Measurements from ENCODE around the gene SF3B2. TPM values are rescaled to one million over a fixed set of nuclear protein-coding genes. Genes with fewer than 3 reads are reported as not detected.

The SF3B2 gene
- polyA plus RNA-seq, 1 of the 3 experiments (the other 2 are of a cell fraction), result 128 TPM

GRCh38 chr11:66072518-66072917 lies 20.4 kb downstream of the SF3B2 start:
- Histone ChIP-seq H3K79me2 (ENCODE audit: insufficient read depth) (peaks cover 71% of the 10 kb centered on the region), H3K4me2 (peak overlapping the region; percentile 93), H3K9me3 (no peaks in the 10 kb centered on the region), H2AFZ (ENCODE audit: low read depth) (no peak overlapping the region), H3K27me3 (ENCODE audit: insufficient read depth) (no peaks in the 10 kb centered on the region), H3K9ac (0 out of 2 replicates have a peak overlapping the region, but pooled peaks have one; percentile 82), H3K9me2 (no peaks in the 10 kb centered on the region), H3F3A (replicated peaks; ENCODE audit: insufficient read depth) (peaks cover 37% of the 10 kb centered on the region), H4K20me1 (ENCODE audit: insufficient read depth) (peaks cover 30% of the 10 kb centered on the region), H3K36me3 (replicated peaks in 1 of 2; ENCODE audit: control insufficient read depth in 1 of 2, insufficient read depth in 2 of 2, low read length in 1 of 2) (peaks cover 35 to 36% of the 10 kb centered on the region in 2 experiments), H3K27ac (ENCODE audit: low read depth in 2 of 2, low read length in 1 of 2) (peak overlapping the region; percentile 64 to 94; a peak in 2 of 4 replicates), H3K4me3 (ENCODE audit: low read depth in 2 of 2, low read length in 1 of 2) (peak overlapping the region; percentile 83 to 85; a peak in 3 of 4 replicates), H3K4me1 (ENCODE audit: control insufficient read depth in 1 of 2, insufficient read depth in 2 of 2, low read depth in 1 of 2, low read length in 1 of 2) (peaks cover 20 to 30% of the 10 kb centered on the region in 2 experiments; a peak in 3 of 4 replicates)
- TF ChIP-seq EZH2phosphoT487 (IDR thresholded peaks at IDR 0.05; ENCODE audit: borderline replicate concordance, low read depth) (no peak), FOSL2 (IDR thresholded peaks at IDR 0.05; ENCODE audit: borderline replicate concordance, low read depth) (no peak), RAD21 (IDR thresholded peaks at IDR 0.05; ENCODE audit: low read length) (no peak), CHD2 (IDR thresholded peaks at IDR 0.05; ENCODE audit: low read length, partially characterized antibody) (no peak)
- DNase-seq, result no peak
- ChIA-PET CTCF (interaction anchor here (1.3 to 8.2 kb wide), 3 partner anchors 9 to 62 kb away, joined by 3 to 74 read pairs (median 71); no protein-coding TSS in a partner anchor), POLR2A (no interaction called here)
- 92% methylated on average over 8 of the region's 8 CpGs for WGBS (ENCODE audit: low lambda C conversion rate)

DNA sequence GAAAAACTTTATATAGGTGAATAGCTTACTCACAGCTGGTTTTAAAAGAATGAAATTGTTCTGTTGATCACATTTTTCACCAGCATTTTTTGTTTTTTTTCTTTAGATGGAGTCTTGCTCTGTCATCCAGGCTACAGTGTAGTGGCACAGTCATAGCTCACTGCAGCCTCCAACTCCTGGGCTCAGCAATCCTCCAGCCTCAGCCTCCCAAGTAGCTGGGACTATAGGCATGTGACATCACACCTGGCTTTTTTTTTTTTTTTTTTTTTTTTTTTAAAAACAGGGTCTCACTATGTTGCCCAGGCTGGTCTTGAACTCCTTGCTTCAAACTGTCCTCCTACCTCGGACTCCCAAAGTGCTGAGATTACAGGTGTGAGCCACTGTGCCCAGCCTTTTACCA lies 21.5 kb downstream of the SF3B2 start:
- ChIA-PET CTCF (interaction anchor here (1.0 to 8.2 kb wide), 2 partner anchors 11 to 61 kb away, joined by 3 to 74 read pairs; no protein-coding TSS in a partner anchor), POLR2A (no interaction called here)
- no peak for DNase-seq
- no peaks in the 10 kb centered on the region for H3K9me3 ChIP-seq
- peaks cover 16 to 24% of the 10 kb centered on the region in 2 experiments; a peak in 3 of 4 replicates for H3K4me1 ChIP-seq (ENCODE audit: control insufficient read depth in 1 of 2, insufficient read depth in 2 of 2, low read depth in 1 of 2, low read length in 1 of 2)
- H3K9ac ChIP-seq, result no peak overlapping the region
- no peak overlapping the region for H2AFZ ChIP-seq (ENCODE audit: low read depth)
- H3K27me3 ChIP-seq (ENCODE audit: insufficient read depth), result no peaks in the 10 kb centered on the region
- WGBS (ENCODE audit: low lambda C conversion rate), result 100% methylated on average over 1 of the region's 1 CpG
- no peak overlapping the region for H3K4me2 ChIP-seq
- H3K4me3 ChIP-seq (ENCODE audit: low read depth in 2 of 2, low read length in 1 of 2), result no peak overlapping the region
- peaks cover 35% of the 10 kb centered on the region for H3F3A ChIP-seq (replicated peaks; ENCODE audit: insufficient read depth)
- peaks cover 25 to 27% of the 10 kb centered on the region in 2 experiments for H3K36me3 ChIP-seq (replicated peaks in 1 of 2; ENCODE audit: control insufficient read depth in 1 of 2, insufficient read depth in 2 of 2, low read length in 1 of 2)
- H3K27ac ChIP-seq (ENCODE audit: low read depth in 2 of 2, low read length in 1 of 2), result no peak overlapping the region
- H4K20me1 ChIP-seq (ENCODE audit: insufficient read depth), result peaks cover 35% of the 10 kb centered on the region
- H3K9me2 ChIP-seq, result no peaks in the 10 kb centered on the region
- no peak for TF ChIP-seq MEF2A (IDR thresholded peaks at IDR 0.05; ENCODE audit: borderline replicate concordance, low read depth)
- TF ChIP-seq ZBTB33 (IDR thresholded peaks at IDR 0.05; ENCODE audit: borderline replicate concordance, low read depth), result no peak
- TF ChIP-seq, protein P1, sequence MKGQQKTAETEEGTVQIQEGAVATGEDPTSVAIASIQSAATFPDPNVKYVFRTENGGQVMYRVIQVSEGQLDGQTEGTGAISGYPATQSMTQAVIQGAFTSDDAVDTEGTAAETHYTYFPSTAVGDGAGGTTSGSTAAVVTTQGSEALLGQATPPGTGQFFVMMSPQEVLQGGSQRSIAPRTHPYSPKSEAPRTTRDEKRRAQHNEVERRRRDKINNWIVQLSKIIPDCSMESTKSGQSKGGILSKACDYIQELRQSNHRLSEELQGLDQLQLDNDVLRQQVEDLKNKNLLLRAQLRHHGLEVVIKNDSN (IDR thresholded peaks at IDR 0.05; ENCODE audit: borderline replicate concordance, low read depth), result no peak
- peaks cover 82% of the 10 kb centered on the region for H3K79me2 ChIP-seq (ENCODE audit: insufficient read depth)

DNA sequence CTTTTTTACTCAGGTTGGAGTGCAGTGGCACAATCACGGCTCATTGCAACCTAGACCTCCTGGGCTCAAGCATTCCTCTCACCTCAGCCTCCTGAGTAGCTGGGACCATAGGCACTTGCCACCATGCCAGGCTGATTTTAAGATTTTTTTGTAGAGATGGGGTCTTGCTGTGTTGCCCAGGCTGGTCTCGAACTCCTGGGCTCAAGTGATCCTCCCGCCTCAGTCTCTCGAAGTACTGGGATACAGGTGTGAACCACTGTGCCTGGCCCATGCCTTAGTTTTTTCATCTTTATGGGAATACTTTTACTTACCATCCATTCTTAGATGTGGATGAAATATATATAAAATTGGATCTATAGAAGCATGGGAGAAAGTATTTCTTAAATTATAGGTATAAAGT lies 23.1 kb downstream of the SF3B2 start:
- H3F3A ChIP-seq (replicated peaks; ENCODE audit: insufficient read depth), result peaks cover 26% of the 10 kb centered on the region
- WGBS (ENCODE audit: low lambda C conversion rate), result 88% methylated on average over 4 of the region's 4 CpGs
- no peak for DNase-seq
- H3K9me2 ChIP-seq, result no peaks in the 10 kb centered on the region
- ChIA-PET CTCF (interaction anchor here (1.1 to 8.2 kb wide), 3 partner anchors 8 to 60 kb away, joined by 5 to 74 read pairs (median 5); no protein-coding TSS in a partner anchor), POLR2A (no interaction called here)
- H3K4me1 ChIP-seq (ENCODE audit: control insufficient read depth in 1 of 2, insufficient read depth in 2 of 2, low read depth in 1 of 2, low read length in 1 of 2), result peaks cover 12 to 21% of the 10 kb centered on the region in 2 experiments; a peak in 3 of 4 replicates
- H3K27ac ChIP-seq (ENCODE audit: low read depth in 2 of 2, low read length in 1 of 2), result no peak overlapping the region
- H3K79me2 ChIP-seq (ENCODE audit: insufficient read depth), result peaks cover 98% of the 10 kb centered on the region
- H3K9me3 ChIP-seq, result no peaks in the 10 kb centered on the region
- no peak overlapping the region for H3K4me3 ChIP-seq (ENCODE audit: low read depth in 2 of 2, low read length in 1 of 2)
- H3K36me3 ChIP-seq (replicated peaks in 1 of 2; ENCODE audit: control insufficient read depth in 1 of 2, insufficient read depth in 2 of 2, low read length in 1 of 2), result peaks cover 24 to 25% of the 10 kb centered on the region in 2 experiments
- H4K20me1 ChIP-seq (ENCODE audit: insufficient read depth), result peaks cover 38% of the 10 kb centered on the region
- H3K9ac ChIP-seq, result no peak overlapping the region
- no peak overlapping the region for H3K4me2 ChIP-seq
- H2AFZ ChIP-seq (ENCODE audit: low read depth), result no peak overlapping the region
- H3K27me3 ChIP-seq (ENCODE audit: insufficient read depth), result no peaks in the 10 kb centered on the region
- no peak for TF ChIP-seq SIN3A (IDR thresholded peaks at IDR 0.05; ENCODE audit: borderline replicate concordance, low read depth, low read length)
- TF ChIP-seq, protein P2, sequence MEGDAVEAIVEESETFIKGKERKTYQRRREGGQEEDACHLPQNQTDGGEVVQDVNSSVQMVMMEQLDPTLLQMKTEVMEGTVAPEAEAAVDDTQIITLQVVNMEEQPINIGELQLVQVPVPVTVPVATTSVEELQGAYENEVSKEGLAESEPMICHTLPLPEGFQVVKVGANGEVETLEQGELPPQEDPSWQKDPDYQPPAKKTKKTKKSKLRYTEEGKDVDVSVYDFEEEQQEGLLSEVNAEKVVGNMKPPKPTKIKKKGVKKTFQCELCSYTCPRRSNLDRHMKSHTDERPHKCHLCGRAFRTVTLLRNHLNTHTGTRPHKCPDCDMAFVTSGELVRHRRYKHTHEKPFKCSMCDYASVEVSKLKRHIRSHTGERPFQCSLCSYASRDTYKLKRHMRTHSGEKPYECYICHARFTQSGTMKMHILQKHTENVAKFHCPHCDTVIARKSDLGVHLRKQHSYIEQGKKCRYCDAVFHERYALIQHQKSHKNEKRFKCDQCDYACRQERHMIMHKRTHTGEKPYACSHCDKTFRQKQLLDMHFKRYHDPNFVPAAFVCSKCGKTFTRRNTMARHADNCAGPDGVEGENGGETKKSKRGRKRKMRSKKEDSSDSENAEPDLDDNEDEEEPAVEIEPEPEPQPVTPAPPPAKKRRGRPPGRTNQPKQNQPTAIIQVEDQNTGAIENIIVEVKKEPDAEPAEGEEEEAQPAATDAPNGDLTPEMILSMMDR (IDR thresholded peaks at IDR 0.05), result no peak
- TF ChIP-seq, protein P3, sequence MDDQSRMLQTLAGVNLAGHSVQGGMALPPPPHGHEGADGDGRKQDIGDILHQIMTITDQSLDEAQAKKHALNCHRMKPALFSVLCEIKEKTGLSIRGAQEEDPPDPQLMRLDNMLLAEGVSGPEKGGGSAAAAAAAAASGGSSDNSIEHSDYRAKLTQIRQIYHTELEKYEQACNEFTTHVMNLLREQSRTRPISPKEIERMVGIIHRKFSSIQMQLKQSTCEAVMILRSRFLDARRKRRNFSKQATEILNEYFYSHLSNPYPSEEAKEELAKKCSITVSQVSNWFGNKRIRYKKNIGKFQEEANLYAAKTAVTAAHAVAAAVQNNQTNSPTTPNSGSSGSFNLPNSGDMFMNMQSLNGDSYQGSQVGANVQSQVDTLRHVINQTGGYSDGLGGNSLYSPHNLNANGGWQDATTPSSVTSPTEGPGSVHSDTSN (IDR thresholded peaks at IDR 0.05), result no peak

Data from SK-N-SH (cell line).